Lung (tissue), 12 donors: ENCODE measurements around the gene PPP2R2C. TPM values are rescaled to one million over a fixed set of nuclear protein-coding genes. Genes with fewer than 3 reads are reported as not detected.

Experiments
- ATAC-seq: fragments of 200-7000 bp; cut with Tn5 transposase; one replicate; pipeline ENCODE4 v1.9.1; 2020; ENCODE audit warnings: moderate number of reproducible peaks; ENCODE audit not compliant: insufficient read depth, low FRiP score
- DNase-seq, 3 donors: peaks; one replicate each; pipeline ENCODE4 v3.0.0-alpha.2; 2013 to 2017
- H3K27ac ChIP-seq, 2 donors: one replicate each; pipeline ENCODE4 v1.5.1; 2013; ENCODE audit warnings: mild to moderate bottlenecking in 2 of 2, moderate library complexity in 2 of 2, control low read depth in 1 of 2, inconsistent platforms in 1 of 2, low read depth in 1 of 2, low read length in 1 of 2
- H3K27me3 ChIP-seq, 3 donors: one replicate each; pipeline ENCODE4 v1.5.1; 2013; ENCODE audit warnings: low read length in 2 of 3; ENCODE audit not compliant: control insufficient read depth in 3 of 3, insufficient read depth in 3 of 3
- H3K36me3 ChIP-seq, 4 donors: one replicate each; pipeline ENCODE4 v1.5.1; 2013; ENCODE audit warnings: low read length in 4 of 4, mild to moderate bottlenecking in 1 of 4, moderate library complexity in 1 of 4; ENCODE audit not compliant: control insufficient read depth in 4 of 4, insufficient read depth in 4 of 4
- H3K4me1 ChIP-seq, 5 donors: one replicate each; pipeline ENCODE4 v1.5.1; 2013; ENCODE audit warnings: low read length in 5 of 5, mild to moderate bottlenecking in 2 of 5, moderate library complexity in 1 of 5; ENCODE audit not compliant: control insufficient read depth in 5 of 5, insufficient read depth in 5 of 5
- H3K4me3 ChIP-seq: one replicate; pipeline ENCODE4 v1.5.1; 2013; ENCODE audit warnings: mild to moderate bottlenecking, control low read depth, moderate library complexity
- H3K9ac ChIP-seq, 2 donors: one replicate each; pipeline ENCODE4 v1.5.1; 2013; ENCODE audit warnings: low read length in 2 of 2, control low read depth in 1 of 2; ENCODE audit not compliant: insufficient read depth in 1 of 2
- H3K9me3 ChIP-seq, 4 donors: one replicate each; pipeline ENCODE4 v1.5.1; 2013; ENCODE audit warnings: low read length in 3 of 4, mild to moderate bottlenecking in 1 of 4, moderate library complexity in 1 of 4; ENCODE audit not compliant: control insufficient read depth in 4 of 4, insufficient read depth in 3 of 4
- CTCF ChIP-seq: IDR thresholded peaks from 2 replicates; pipeline ENCODE4 v1.5.1; 2012; ENCODE audit warnings: mild to moderate bottlenecking; ENCODE audit errors: control extremely low read depth, extremely low read depth
- WGBS, 2 donors: extraction: QIAGEN DNeasy Blood & Tissue Kit; methylation state at CpG; one replicate each; pipeline ENCODE4 v1.1.7; 2013; 5-methylcytosine and 5-hydroxymethylcytosine counted together
- polyA plus RNA-seq, 2 donors: library from polyadenylated mRNA; stranded (reverse); fragments of 200-250 nt; gene quantifications; one replicate each; pipeline ENCODE4 v1.2.1, GENCODE V29; 2013
- total RNA-seq, 2 donors: library from RNA; depleted of rRNA in 1 of 2; stranded (reverse); fragments of >200 nt in 1 of 2; gene quantifications; one replicate each; pipeline ENCODE4 v1.2.1, GENCODE V29; 2014 to 2021
- donor health status: control.
- donor health status: control.
- donor health status: Bipolar disorder and iron deficiency.
- donor health status: healthy.
- donor health status: DM: yes; HTN: yes; CAD: no.

PPP2R2C gene
- total and polyA plus RNA-seq, 4 donors = 0.03 to 0.57 (median 0.04) TPM

- Histone ChIP-seq H3K36me3 (no peaks in the 10 kb centered on the region), H3K27ac (no peak overlapping the region), H3K27me3 (no peaks in the 10 kb centered on the region), H3K4me1 (no peaks in the 10 kb centered on the region), H3K9me3 (peaks cover 0 to 9% (median 0%) of the 10 kb centered on the region in 4 donors), H3K9ac (no peak overlapping the region), H3K4me3 (no peak overlapping the region)
- 61 to 70% methylated on average over 11 of the region's 11 CpGs for WGBS, 2 donors
- ATAC-seq (no peak), DNase-seq (no peak)
- no peak for TF ChIP-seq CTCF
Observed at GRCh38 chr4:6359536-6360308, 112.7 kb downstream of the PPP2R2C start.

GRCh38 chr4:6357476-6357875, 114.9 kb downstream of the PPP2R2C start:
- no peaks in the 10 kb centered on the region for H3K27me3 ChIP-seq
- ATAC-seq = no peak
- no peak for TF ChIP-seq CTCF
- WGBS, 2 donors = 78 to 92% methylated on average over 6 of the region's 6 CpGs
- no peak overlapping the region for H3K9ac ChIP-seq
- no peak overlapping the region for H3K27ac ChIP-seq
- H3K4me3 ChIP-seq = no peak overlapping the region
- H3K4me1 ChIP-seq = no peaks in the 10 kb centered on the region
- H3K9me3 ChIP-seq = peaks cover 0 to 4% (median 0%) of the 10 kb centered on the region in 4 donors
- no peak for DNase-seq
- H3K36me3 ChIP-seq = no peaks in the 10 kb centered on the region

- TF ChIP-seq CTCF = no peak
- Histone ChIP-seq H3K4me1 (no peaks in the 10 kb centered on the region), H3K27ac (no peak overlapping the region), H3K9me3 (peaks cover 0 to 1% (median 0%) of the 10 kb centered on the region in 4 donors), H3K27me3 (peaks cover 0 to 2% (median 0%) of the 10 kb centered on the region in 3 donors), H3K36me3 (no peaks in the 10 kb centered on the region), H3K9ac (no peak overlapping the region), H3K4me3 (no peak overlapping the region)
- 83 to 86% methylated on average over 11 of the region's 11 CpGs for WGBS, 2 donors
- DNase-seq (no peak), ATAC-seq (no peak)
Observed at GRCh38 chr4:6356076-6356560, 116.3 kb downstream of the PPP2R2C start.
